Ishikawa (cell line): ENCODE data around the gene KCNB1.
A peak's percentile ranks its signal among the peaks of the same experiment; 100 is the strongest.

Experiments used
- MAX ChIP-seq: IDR thresholded peaks from 2 replicates; pipeline ENCODE4 v1.6.1; 2012
- RAD21 ChIP-seq: IDR thresholded peaks from 2 replicates; pipeline ENCODE4 v1.6.1; 2012; ENCODE audit warnings: low read depth

DNA sequence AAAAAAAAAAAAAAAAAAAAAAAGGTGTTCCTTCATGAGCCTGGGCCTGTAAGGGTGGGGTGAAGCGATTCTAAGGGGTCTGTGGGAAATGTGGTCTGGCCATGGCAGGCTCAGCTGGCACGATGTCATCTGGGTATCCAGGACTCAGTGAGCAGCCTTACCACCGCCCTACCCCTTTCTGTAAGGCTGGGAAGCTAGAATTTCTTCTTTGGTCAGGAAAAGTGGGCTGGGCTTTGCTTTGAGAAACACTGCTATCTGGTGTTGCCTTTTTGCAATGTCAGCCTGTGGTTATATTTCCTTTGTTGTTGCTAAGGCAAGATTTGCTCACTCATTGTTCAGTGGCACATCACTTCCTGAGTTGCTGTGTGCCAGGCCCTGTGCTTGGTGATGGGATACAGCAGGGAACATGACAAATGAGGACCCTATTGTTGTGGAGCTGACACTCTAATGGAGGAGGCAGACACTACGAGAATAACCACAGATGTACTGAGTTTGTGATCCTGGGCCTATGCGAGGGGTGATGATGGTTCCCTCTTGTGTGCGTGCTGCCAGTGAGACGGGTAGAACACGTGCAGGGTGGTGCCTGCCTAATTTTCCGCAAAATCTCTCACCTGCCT is 158.7 kb downstream of the KCNB1 start:
- TF ChIP-seq RAD21 (peak; percentile 57), MAX (no peak)
